HepG2 (cell line): Measurements from ENCODE around the gene EVA1A. TPM values are rescaled to one million over a fixed set of nuclear protein-coding genes. Genes with fewer than 3 reads are reported as not detected.
A peak's percentile ranks its signal among the peaks of the same experiment; 100 is the strongest.

ENCODE experiments used
- ATF7 ChIP-seq, 2 experiments: fragments of 450-650 bp in 1 of 2; sonication (generic) in 1 of 2; formaldehyde crosslinking in 1 of 2; IDR thresholded peaks; 2 replicates each; pipeline versions ENCODE4 v1.4.0 to v1.6.1; 2016 to 2020; ENCODE audit warnings: antibody characterized with exemption in 1 of 2, mild to moderate bottlenecking in 1 of 2, missing genetic modification reagents in 1 of 2
- DNMT1 ChIP-seq: sonication (generic); formaldehyde crosslinking; IDR thresholded peaks from 2 replicates; pipeline ENCODE4 v1.5.1; 2020; ENCODE audit warnings: mild to moderate bottlenecking, missing genetic modification reagents
- HCFC1 ChIP-seq: fragments of 150-350 bp; IDR thresholded peaks from 2 replicates; pipeline ENCODE4 v1.6.1; 2014; ENCODE audit warnings: low read depth, low read length
- MTF2 ChIP-seq: sonication (generic); formaldehyde crosslinking; IDR thresholded peaks from 2 replicates; pipeline ENCODE4 v1.5.0; 2020; ENCODE audit warnings: missing genetic modification reagents, borderline replicate concordance
- NCOR1 ChIP-seq: fragments of 200-600 bp; sonication (generic); IDR thresholded peaks from 2 replicates; pipeline ENCODE4 v1.7.0; 2017; ENCODE audit warnings: antibody characterized with exemption, low read length, borderline replicate concordance
- RBM39 ChIP-seq: fragments of 200-400 bp; formaldehyde crosslinking; IDR thresholded peaks from one replicate; pipeline ENCODE4 v1.6.1; 2018; ENCODE audit warnings: antibody characterized with exemption, mild to moderate bottlenecking, low read depth, low read length; ENCODE audit not compliant: poor library complexity, severe bottlenecking
- SIN3B ChIP-seq: fragments of 150-350 bp; IDR thresholded peaks from 2 replicates; pipeline ENCODE4 v1.6.1; 2014; ENCODE audit warnings: low read length
- SOX5 ChIP-seq: IDR thresholded peaks from 2 replicates; pipeline ENCODE4 v1.6.1; 2016; ENCODE audit warnings: borderline replicate concordance
- ZBTB20 ChIP-seq: sonication (generic); formaldehyde crosslinking; IDR thresholded peaks from 2 replicates; pipeline ENCODE4 v1.8.1; 2023; ENCODE audit warnings: missing genetic modification reagents, low read depth, mild to moderate bottlenecking, borderline replicate concordance
- ZNF407 ChIP-seq: sonication (generic); formaldehyde crosslinking; IDR thresholded peaks from one replicate; pipeline ENCODE4 v1.5.1; 2020; ENCODE audit warnings: mild to moderate bottlenecking, missing genetic modification reagents; ENCODE audit errors: not compliant biosample characterization
- ZSCAN29 ChIP-seq: sonication (generic); formaldehyde crosslinking; conservative IDR thresholded peaks from 2 replicates; pipeline ENCODE4 v1.4.0; 2020; ENCODE audit warnings: mild to moderate bottlenecking, missing genetic modification reagents
- polyA plus RNA-seq, 8 experiments: library from polyadenylated mRNA; depleted of rRNA in 3 of 8; stranded (reverse) in 7 of 8; unstranded in 1 of 8; fragments of >200 nt; fragmentation: Illumina TruSeq in 4 of 8; extraction: Trizol in 4 of 8; gene quantifications; 2 replicates each; pipeline versions ENCODE4 v1.2.1 to v1.2.3, GENCODE V29; 2011 to 2016; ENCODE audit warnings: low read depth in 4 of 8, missing spikeins in 1 of 8, mixed read lengths in 1 of 8; ENCODE audit not compliant: insufficient read depth in 1 of 8
- total RNA-seq, 5 experiments: library from RNA; depleted of rRNA; stranded (reverse); fragments of >200 nt; fragmentation: Illumina TruSeq; extraction: Trizol; gene quantifications; 2 replicates each; pipeline ENCODE4 v1.2.3, GENCODE V29; 2016; ENCODE audit warnings: low read depth in 1 of 5
- TF ChIP-seq, protein P1 (sequence below): sonication (generic); formaldehyde crosslinking; IDR thresholded peaks from 2 replicates; pipeline ENCODE4 v1.5.0; 2020; ENCODE audit warnings: mild to moderate bottlenecking, missing genetic modification reagents
- TF ChIP-seq, protein P2 (sequence below): IDR thresholded peaks from 2 replicates; pipeline ENCODE4 v1.4.0; 2020; ENCODE audit warnings: mild to moderate bottlenecking, missing genetic modification reagents

Gene EVA1A
- total and polyA plus RNA-seq, 2 of the 13 experiments (the other 11 are each of a cell fraction or from before 2014, with no cell fraction given) = 57.5 to 57.8 TPM

- TF ChIP-seq ZNF407 (CRISPR knock-in tag) = no peak
- TF ChIP-seq, protein P1, sequence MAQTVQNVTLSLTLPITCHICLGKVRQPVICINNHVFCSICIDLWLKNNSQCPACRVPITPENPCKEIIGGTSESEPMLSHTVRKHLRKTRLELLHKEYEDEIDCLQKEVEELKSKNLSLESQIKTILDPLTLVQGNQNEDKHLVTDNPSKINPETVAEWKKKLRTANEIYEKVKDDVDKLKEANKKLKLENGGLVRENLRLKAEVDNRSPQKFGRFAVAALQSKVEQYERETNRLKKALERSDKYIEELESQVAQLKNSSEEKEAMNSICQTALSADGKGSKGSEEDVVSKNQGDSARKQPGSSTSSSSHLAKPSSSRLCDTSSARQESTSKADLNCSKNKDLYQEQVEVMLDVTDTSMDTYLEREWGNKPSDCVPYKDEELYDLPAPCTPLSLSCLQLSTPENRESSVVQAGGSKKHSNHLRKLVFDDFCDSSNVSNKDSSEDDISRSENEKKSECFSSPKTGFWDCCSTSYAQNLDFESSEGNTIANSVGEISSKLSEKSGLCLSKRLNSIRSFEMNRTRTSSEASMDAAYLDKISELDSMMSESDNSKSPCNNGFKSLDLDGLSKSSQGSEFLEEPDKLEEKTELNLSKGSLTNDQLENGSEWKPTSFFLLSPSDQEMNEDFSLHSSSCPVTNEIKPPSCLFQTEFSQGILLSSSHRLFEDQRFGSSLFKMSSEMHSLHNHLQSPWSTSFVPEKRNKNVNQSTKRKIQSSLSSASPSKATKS (CRISPR knock-in tag) = 0 out of 2 replicates have a peak, but pooled peaks have one; percentile 90
- TF ChIP-seq MTF2 = no peak
- TF ChIP-seq SIN3B = no peak
- TF ChIP-seq, protein P2, sequence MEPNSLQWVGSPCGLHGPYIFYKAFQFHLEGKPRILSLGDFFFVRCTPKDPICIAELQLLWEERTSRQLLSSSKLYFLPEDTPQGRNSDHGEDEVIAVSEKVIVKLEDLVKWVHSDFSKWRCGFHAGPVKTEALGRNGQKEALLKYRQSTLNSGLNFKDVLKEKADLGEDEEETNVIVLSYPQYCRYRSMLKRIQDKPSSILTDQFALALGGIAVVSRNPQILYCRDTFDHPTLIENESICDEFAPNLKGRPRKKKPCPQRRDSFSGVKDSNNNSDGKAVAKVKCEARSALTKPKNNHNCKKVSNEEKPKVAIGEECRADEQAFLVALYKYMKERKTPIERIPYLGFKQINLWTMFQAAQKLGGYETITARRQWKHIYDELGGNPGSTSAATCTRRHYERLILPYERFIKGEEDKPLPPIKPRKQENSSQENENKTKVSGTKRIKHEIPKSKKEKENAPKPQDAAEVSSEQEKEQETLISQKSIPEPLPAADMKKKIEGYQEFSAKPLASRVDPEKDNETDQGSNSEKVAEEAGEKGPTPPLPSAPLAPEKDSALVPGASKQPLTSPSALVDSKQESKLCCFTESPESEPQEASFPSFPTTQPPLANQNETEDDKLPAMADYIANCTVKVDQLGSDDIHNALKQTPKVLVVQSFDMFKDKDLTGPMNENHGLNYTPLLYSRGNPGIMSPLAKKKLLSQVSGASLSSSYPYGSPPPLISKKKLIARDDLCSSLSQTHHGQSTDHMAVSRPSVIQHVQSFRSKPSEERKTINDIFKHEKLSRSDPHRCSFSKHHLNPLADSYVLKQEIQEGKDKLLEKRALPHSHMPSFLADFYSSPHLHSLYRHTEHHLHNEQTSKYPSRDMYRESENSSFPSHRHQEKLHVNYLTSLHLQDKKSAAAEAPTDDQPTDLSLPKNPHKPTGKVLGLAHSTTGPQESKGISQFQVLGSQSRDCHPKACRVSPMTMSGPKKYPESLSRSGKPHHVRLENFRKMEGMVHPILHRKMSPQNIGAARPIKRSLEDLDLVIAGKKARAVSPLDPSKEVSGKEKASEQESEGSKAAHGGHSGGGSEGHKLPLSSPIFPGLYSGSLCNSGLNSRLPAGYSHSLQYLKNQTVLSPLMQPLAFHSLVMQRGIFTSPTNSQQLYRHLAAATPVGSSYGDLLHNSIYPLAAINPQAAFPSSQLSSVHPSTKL = peak; percentile 99
- no peak for TF ChIP-seq RBM39
- peak; percentile 83 for TF ChIP-seq ZSCAN29 (CRISPR knock-in tag)
- peak; percentile 90 for TF ChIP-seq SOX5 (CRISPR knock-in tag)
- peak; percentile 100 for TF ChIP-seq NCOR1
- no peak for TF ChIP-seq HCFC1
- TF ChIP-seq ZBTB20 (CRISPR knock-in tag) = peak; percentile 93; the same call in 1 of the 2 replicates
- peak; percentile 71 for TF ChIP-seq ATF7 (IDR thresholded peaks at IDR 0.05)
- TF ChIP-seq ATF7 (CRISPR knock-in tag; IDR thresholded peaks at IDR 0.05) = no peak
- no peak for TF ChIP-seq DNMT1 (CRISPR knock-in tag)
These were observed 39.4 kb downstream of the EVA1A start (continued) for GRCh38 chr2:75521225-75521872.
